Right lobe of liver (tissue), 6 donors: ENCODE results near the gene CCL4. TPM values are rescaled to one million over a fixed set of nuclear protein-coding genes. Genes with fewer than 3 reads are reported as not detected.

Experiments
- ATAC-seq, 4 donors: fragments of 200-7000 bp; cut with Tn5 transposase; one replicate each; pipeline ENCODE4 v1.9.1; 2020; ENCODE audit warnings: mild to moderate bottlenecking in 4 of 4, moderate library complexity in 4 of 4
- DNase-seq, 3 donors: peaks; one replicate each; pipeline ENCODE4 v3.0.0-alpha.2; 2020
- H3K27ac ChIP-seq, 3 donors: fragments of 200-600 bp; one replicate each; pipeline ENCODE4 v1.8.0; 2022
- H3K27me3 ChIP-seq, 2 donors: fragments of 200-600 bp; one replicate each; pipeline ENCODE4 v1.8.0; 2022
- H3K36me3 ChIP-seq, 4 donors: fragments of 200-600 bp; sonication (generic) in 1 of 4; one replicate each; pipeline versions ENCODE4 v1.5.1 to v1.8.0; 2017 to 2022; ENCODE audit warnings: control low read depth in 1 of 4
- H3K4me1 ChIP-seq, 4 donors: fragments of 200-600 bp; sonication (generic) in 1 of 4; one replicate each; pipeline versions ENCODE4 v1.5.1 to v1.8.0; 2017 to 2022; ENCODE audit warnings: control low read depth in 1 of 4
- H3K4me3 ChIP-seq, 3 donors: fragments of 200-600 bp; one replicate each; pipeline ENCODE4 v1.8.0; 2022
- H3K9me3 ChIP-seq, 4 donors: fragments of 200-600 bp; sonication (generic) in 1 of 4; one replicate each; pipeline versions ENCODE4 v1.5.1 to v1.8.0; 2017 to 2022; ENCODE audit warnings: control low read depth in 1 of 4
- CTCF ChIP-seq, 4 donors: fragments of 200-600 bp in 3 of 4; fragments of 450-650 bp in 1 of 4; IDR thresholded peaks; one replicate each; pipeline versions ENCODE4 v1.5.1 to v1.8.0; 2016 to 2022; ENCODE audit warnings: antibody characterized with exemption in 4 of 4, mild to moderate bottlenecking in 2 of 4
- POLR2A ChIP-seq: fragments of 450-650 bp; IDR thresholded peaks from one replicate; pipeline ENCODE4 v1.6.1; 2017; ENCODE audit warnings: antibody characterized with exemption, mild to moderate bottlenecking
- WGBS: methylation state at CpG from one replicate; pipeline ENCODE4 v1.1.6; 2018; ENCODE audit warnings: low coverage, low lambda C conversion rate; ENCODE audit not compliant: insufficient coverage; ENCODE audit errors: missing lambda C conversion rate; 5-methylcytosine and 5-hydroxymethylcytosine counted together
- intact Hi-C, 2 donors: fragments of 100-400 bp; cut with DNase I; formaldehyde crosslinking; loops; one replicate each; pipeline versions ENCODE4 v1.11.2 to v1.14.1; 2022
- total RNA-seq, 6 experiments: library from RNA; depleted of rRNA in 2 of 6; stranded (reverse); fragments of >200 nt in 2 of 6; fragmentation: NEBNext Ultra II Directional in 3 of 6; extraction: Animal tissue kit (Norgen Biotek cat#: 25700) in 3 of 6; gene quantifications; one replicate each; pipeline versions ENCODE4 v1.1.0 to v1.2.4, GENCODE V29; 2016 to 2023
- donor health status: DM: no; HTN: yes; CAD: no.
- donor health status: DM: no; HTN: no; CAD: no.
- donor health status: DM: no; HTN: no; CAD: no.
- donor health status: DM: no; HTN: yes; CAD: no.
- donor health status: DM: no; HTN: yes; CAD: no.

CCL4 gene
- total RNA-seq, 6 experiments from 2014 or later = 0.79 to 7.1 (median 2.4) TPM

GRCh38 chr17:36128411-36128978, 24.9 kb downstream of the CCL4 start:
- Histone ChIP-seq H3K36me3 (no peaks in the 10 kb centered on the region), H3K27me3 (no peaks in the 10 kb centered on the region), H3K9me3 (no peaks in the 10 kb centered on the region), H3K27ac (no peak overlapping the region), H3K4me1 (no peaks in the 10 kb centered on the region), H3K4me3 (no peak overlapping the region)
- ATAC-seq = no peak
- TF ChIP-seq CTCF (IDR thresholded peaks at IDR 0.05) = no peak
- no peak for TF ChIP-seq POLR2A
- intact Hi-C loops = no loop called here
- DNase-seq = no peak
- WGBS = 87% methylated on average over 4 of the region's 4 CpGs

- Histone ChIP-seq H3K4me3 (no peak overlapping the region), H3K9me3 (no peaks in the 10 kb centered on the region), H3K4me1 (no peaks in the 10 kb centered on the region), H3K27me3 (no peaks in the 10 kb centered on the region), H3K36me3 (no peaks in the 10 kb centered on the region), H3K27ac (no peak overlapping the region)
- no peak for DNase-seq
- 50% methylated on average over 1 of the region's 1 CpG for WGBS
- TF ChIP-seq CTCF (IDR thresholded peaks at IDR 0.05) (no peak), POLR2A (no peak)
- intact Hi-C loops = no loop called here
- no peak for ATAC-seq
Observed at GRCh38 chr17:36129616-36130015, 26.0 kb downstream of the CCL4 start.

GRCh38 chr17:36130346-36130745, 26.7 kb downstream of the CCL4 start:
- Histone ChIP-seq H3K36me3 (no peaks in the 10 kb centered on the region), H3K9me3 (no peaks in the 10 kb centered on the region), H3K4me3 (no peak overlapping the region), H3K27ac (no peak overlapping the region), H3K4me1 (no peaks in the 10 kb centered on the region), H3K27me3 (no peaks in the 10 kb centered on the region)
- TF ChIP-seq POLR2A (no peak), CTCF (IDR thresholded peaks at IDR 0.05) (no peak)
- WGBS = 32% methylated on average over 5 of the region's 5 CpGs
- DNase-seq (no peak), ATAC-seq (no peak)
- intact Hi-C loops = no loop called here

GRCh38 chr17:36131421-36131820, 27.8 kb downstream of the CCL4 start:
- Histone ChIP-seq H3K27ac (no peak overlapping the region), H3K4me1 (no peaks in the 10 kb centered on the region), H3K27me3 (no peaks in the 10 kb centered on the region), H3K36me3 (no peaks in the 10 kb centered on the region), H3K4me3 (no peak overlapping the region), H3K9me3 (no peaks in the 10 kb centered on the region)
- WGBS = 59% methylated on average over 2 of the region's 2 CpGs
- no peak for TF ChIP-seq POLR2A
- TF ChIP-seq CTCF (IDR thresholded peaks at IDR 0.05) = no peak
- ATAC-seq (no peak), DNase-seq (no peak)
- intact Hi-C loops = no loop called here

GRCh38 chr17:36131931-36132330, 28.3 kb downstream of the CCL4 start:
- Histone ChIP-seq H3K9me3 (no peaks in the 10 kb centered on the region), H3K4me1 (no peaks in the 10 kb centered on the region), H3K27ac (no peak overlapping the region), H3K27me3 (no peaks in the 10 kb centered on the region), H3K36me3 (no peaks in the 10 kb centered on the region), H3K4me3 (no peak overlapping the region)
- ATAC-seq (no peak), DNase-seq (no peak)
- WGBS = 92% methylated on average over 3 of the region's 3 CpGs
- TF ChIP-seq POLR2A = no peak
- TF ChIP-seq CTCF (IDR thresholded peaks at IDR 0.05) = no peak
- intact Hi-C loops = no loop called here
